Muscle of leg (tissue), 16 donors: ENCODE data around the gene ERV3-1. TPM values are rescaled to one million over a fixed set of nuclear protein-coding genes. Genes with fewer than 3 reads are reported as not detected.
"Not testable (repeated sequence)": the region's sequence is repeated elsewhere in the genome, so short reads cannot be mapped to it uniquely, and the experiment has no call there.

ENCODE experiments used
- DNase-seq: peaks from one replicate; pipeline ENCODE4 v3.0.0; 2013
- H3K27ac ChIP-seq: one replicate; pipeline ENCODE4 v1.5.1; 2013; ENCODE audit warnings: mild to moderate bottlenecking, low read length, control low read depth
- H3K27me3 ChIP-seq: one replicate; pipeline ENCODE4 v1.6.1; 2013; ENCODE audit warnings: low read length; ENCODE audit not compliant: control insufficient read depth, insufficient read depth
- H3K36me3 ChIP-seq: one replicate; pipeline ENCODE4 v1.6.1; 2013; ENCODE audit warnings: low read length; ENCODE audit not compliant: control insufficient read depth, insufficient read depth
- H3K4me1 ChIP-seq: one replicate; pipeline ENCODE4 v1.6.1; 2013; ENCODE audit warnings: low read length; ENCODE audit not compliant: control insufficient read depth, insufficient read depth
- H3K4me3 ChIP-seq: one replicate; pipeline ENCODE4 v1.5.1; 2013; ENCODE audit warnings: low read length, control low read depth
- H3K9me3 ChIP-seq: replicated peaks from 2 replicates; pipeline ENCODE4 v1.6.1; 2013; ENCODE audit warnings: low read depth, low read length; ENCODE audit not compliant: control insufficient read depth
- WGBS: methylation state at CpG from one replicate; pipeline ENCODE4 v1.1.5; 2013; ENCODE audit warnings: missing lambda C conversion rate; ENCODE audit not compliant: insufficient coverage; 5-methylcytosine and 5-hydroxymethylcytosine counted together
- long read RNA-seq, 11 donors: transcript quantifications; one replicate each; lab custom pipeline, GENCODE V29; 2026
- polyA plus RNA-seq, 8 donors: library from polyadenylated mRNA; unstranded; fragments of 120-200 nt; gene quantifications; one replicate each; pipeline versions ENCODE4 v1.2.1 to v1.2.3, GENCODE V29; 2013; ENCODE audit warnings: inconsistent platforms in 1 of 8, low replicate concordance in 1 of 8; ENCODE audit not compliant: insufficient read length in 8 of 8, insufficient read depth in 1 of 8
- total RNA-seq: library from RNA; stranded (reverse); fragments of 120-200 nt; gene quantifications from one replicate; pipeline ENCODE4 v1.2.4, GENCODE V29; 2013

Gene ERV3-1, protein sequence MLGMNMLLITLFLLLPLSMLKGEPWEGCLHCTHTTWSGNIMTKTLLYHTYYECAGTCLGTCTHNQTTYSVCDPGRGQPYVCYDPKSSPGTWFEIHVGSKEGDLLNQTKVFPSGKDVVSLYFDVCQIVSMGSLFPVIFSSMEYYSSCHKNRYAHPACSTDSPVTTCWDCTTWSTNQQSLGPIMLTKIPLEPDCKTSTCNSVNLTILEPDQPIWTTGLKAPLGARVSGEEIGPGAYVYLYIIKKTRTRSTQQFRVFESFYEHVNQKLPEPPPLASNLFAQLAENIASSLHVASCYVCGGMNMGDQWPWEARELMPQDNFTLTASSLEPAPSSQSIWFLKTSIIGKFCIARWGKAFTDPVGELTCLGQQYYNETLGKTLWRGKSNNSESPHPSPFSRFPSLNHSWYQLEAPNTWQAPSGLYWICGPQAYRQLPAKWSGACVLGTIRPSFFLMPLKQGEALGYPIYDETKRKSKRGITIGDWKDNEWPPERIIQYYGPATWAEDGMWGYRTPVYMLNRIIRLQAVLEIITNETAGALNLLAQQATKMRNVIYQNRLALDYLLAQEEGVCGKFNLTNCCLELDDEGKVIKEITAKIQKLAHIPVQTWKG
- total RNA-seq (13.4 TPM), polyA plus RNA-seq (10 to 100 TPM in 5 of 8 donors, 1 to 10 TPM in 3; 7.5 to 24.6 (median 10.2) TPM)
- long read RNA-seq, donor 1, result 0 reads
- long read RNA-seq, donor 2, result 0 reads
- long read RNA-seq, donor 3, transcript ERV3-1-201 (2 exons, 2,719 nt), result major isoform, 5 of 5 reads
- long read RNA-seq, donor 3, partial matches to known transcripts, result 0 of 5 reads
- long read RNA-seq, donor 3, other reads (novel, unspliced or antisense), result 0 of 5 reads
- long read RNA-seq, donor 4, partial matches to known transcripts, result 0 of 3 reads
- long read RNA-seq, donor 4, other reads (novel, unspliced or antisense), result 0 of 3 reads
- long read RNA-seq, donor 5, partial matches to known transcripts, result 0 of 4 reads
- long read RNA-seq, donor 5, other reads (novel, unspliced or antisense), result 0 of 4 reads
- long read RNA-seq, donor 6, transcript ERV3-1-201 (2 exons, 2,719 nt), result major isoform, 7 of 7 reads
- long read RNA-seq, donor 6, partial matches to known transcripts, result 0 of 7 reads
- long read RNA-seq, donor 6, other reads (novel, unspliced or antisense), result 0 of 7 reads
- long read RNA-seq, donor 7, partial matches to known transcripts, result 0 of 5 reads
- long read RNA-seq, donor 7, other reads (novel, unspliced or antisense), result 0 of 5 reads
- long read RNA-seq, donor 8, partial matches to known transcripts, result 0 of 2 reads
- long read RNA-seq, donor 8, other reads (novel, unspliced or antisense), result 0 of 2 reads
- long read RNA-seq, donor 9, partial matches to known transcripts, result 0 of 1 reads
- long read RNA-seq, donor 9, other reads (novel, unspliced or antisense), result 0 of 1 reads
- long read RNA-seq, donor 10, transcript ERV3-1-201 (2 exons, 2,719 nt), result major isoform, 6 of 7 reads
- long read RNA-seq, donor 10, partial matches to known transcripts, result 0 of 7 reads
- long read RNA-seq, donor 10, other reads (novel, unspliced or antisense), result 0 of 7 reads
- long read RNA-seq, donor 11, transcript ERV3-1-201 (2 exons, 2,719 nt), result major isoform, 5 of 5 reads
- long read RNA-seq, donor 11, partial matches to known transcripts, result 0 of 5 reads
- long read RNA-seq, donor 11, other reads (novel, unspliced or antisense), result 0 of 5 reads

DNA sequence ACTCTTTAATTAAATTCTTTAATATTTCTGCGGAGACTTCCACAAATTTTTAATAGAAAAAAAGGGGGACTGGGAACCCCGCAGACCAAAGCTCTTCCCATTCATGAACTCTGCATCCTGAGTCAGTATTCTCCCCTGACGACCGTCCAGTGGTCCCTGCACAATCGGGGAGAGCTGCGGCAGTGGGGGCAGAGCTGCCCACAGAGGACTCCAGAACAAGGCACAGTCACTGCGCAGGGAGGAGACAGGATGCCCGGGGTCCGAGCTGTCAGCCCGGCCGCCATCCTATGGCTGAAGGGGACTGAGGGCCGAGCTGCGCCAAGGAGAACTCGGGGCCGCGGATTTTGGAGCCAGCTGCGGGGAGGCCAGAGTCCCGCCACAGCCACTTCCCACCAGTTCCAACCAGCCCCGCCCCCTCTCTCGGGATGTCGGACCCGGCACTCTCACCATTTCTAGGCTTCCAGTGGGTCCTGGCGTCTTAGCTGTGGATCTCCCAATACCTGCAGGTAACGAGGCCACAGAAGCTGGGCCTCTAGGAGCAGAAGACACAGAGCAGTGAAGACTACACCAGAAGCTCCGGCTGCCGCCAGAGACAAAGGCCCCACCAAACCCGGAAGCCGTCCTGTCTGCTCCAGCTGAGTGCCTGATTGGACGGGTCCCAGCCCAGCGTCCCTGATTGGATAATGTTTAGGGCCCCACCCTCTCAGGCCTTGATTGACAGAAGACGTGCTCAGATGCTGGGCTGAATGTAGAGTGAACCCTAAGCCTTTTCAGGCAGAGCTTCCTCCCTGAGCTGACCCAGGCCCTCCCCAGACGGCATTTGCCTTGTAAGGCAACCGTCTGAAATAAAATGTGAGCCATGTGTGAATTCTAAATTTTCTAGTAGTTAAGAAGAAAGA lies at the start of gene ERV3-1:
TSS of gene ERV3-1 (minus strand) at position 594 of the 899 bp plus-strand sequence. CDS start 13,661 bp downstream, outside the sequence.
- 1% methylated on average over 24 of the region's 33 CpGs for WGBS
- Histone ChIP-seq H3K36me3 (peaks cover 8% of the 10 kb centered on the region), H3K4me3 (peak within 1 kb of the TSS; percentile 84), H3K27ac (peak within 1 kb of the TSS; percentile 94), H3K27me3 (no peaks in the 10 kb centered on the region), H3K4me1 (peaks cover 2% of the 10 kb centered on the region), H3K9me3 (peaks cover 9% of the 10 kb centered on the region)
- peak; percentile 99 for DNase-seq

DNA sequence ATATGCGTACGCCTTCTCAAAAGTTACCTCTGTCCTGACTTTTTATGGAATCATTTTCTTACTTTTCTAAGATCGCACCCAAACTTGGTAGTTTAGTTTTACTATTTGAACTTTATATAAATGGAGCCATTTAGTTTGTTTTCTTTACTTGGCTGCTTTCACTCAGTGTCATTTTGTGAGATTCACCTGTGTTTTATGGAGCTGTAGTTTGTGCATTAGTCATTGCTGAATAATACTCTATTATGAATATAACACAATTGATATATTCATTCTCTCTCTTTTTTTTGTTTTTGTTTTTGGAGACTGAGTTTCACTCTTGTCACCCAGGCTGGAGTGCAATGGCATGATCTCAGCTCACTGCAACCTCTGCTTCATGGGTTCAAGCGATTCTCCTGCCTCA lies 49.3 kb upstream of the ERV3-1 start:
- H3K4me1 ChIP-seq, H3K27ac ChIP-seq, H3K36me3 ChIP-seq, H3K4me3 ChIP-seq, DNase-seq, H3K9me3 ChIP-seq, H3K27me3 ChIP-seq: not testable (repeated sequence)
- no CpG with 5 or more reads among the region's 4 CpGs for WGBS

DNA sequence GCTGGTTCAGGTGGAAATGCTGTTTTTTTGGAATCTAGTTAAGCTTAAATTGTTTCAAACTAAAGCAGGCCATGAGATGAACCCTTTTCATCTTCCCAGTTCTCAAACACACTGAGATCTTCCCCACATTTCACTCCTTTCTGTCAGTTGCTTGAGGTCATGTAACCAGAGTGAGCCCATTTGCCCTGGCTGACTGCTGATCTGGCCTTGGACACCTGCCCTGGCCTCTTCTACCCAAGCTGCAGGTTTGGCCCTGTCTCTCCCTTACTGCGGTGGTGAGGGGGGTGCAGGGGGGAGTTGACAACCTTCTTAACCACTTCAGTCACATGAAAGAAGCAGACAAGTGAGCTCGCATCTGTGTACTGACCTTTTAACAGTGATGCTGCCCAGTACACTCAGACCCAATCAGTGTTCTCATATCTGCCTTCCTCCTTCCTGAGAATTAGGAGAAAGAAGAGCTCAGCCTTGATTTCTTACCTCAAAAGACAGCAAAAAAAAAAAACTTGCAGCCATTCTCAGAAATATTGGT lies 48.0 kb upstream of the ERV3-1 start:
- not testable (repeated sequence) for H3K27me3 ChIP-seq, H3K27ac ChIP-seq, H3K36me3 ChIP-seq

DNA sequence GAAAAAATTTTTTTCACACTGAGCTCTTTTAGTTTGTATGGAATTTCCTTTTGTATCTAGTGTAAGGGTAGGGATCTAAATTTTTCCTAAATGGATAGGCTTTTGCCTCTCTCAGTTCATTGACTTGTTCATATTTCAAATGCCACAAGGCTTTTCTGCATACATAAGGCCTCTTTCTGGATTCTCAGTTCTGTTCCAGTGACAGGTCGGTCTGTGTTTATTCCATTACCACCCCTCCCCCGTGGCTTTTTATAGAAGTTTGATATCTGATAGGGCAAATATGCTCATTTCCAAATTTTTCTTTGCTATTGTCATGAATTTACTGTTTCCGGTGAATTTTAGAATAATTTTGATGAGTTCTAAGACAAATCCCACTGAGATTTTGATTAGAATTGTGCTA lies 45.2 kb upstream of the ERV3-1 start:
- not testable (repeated sequence) for DNase-seq, H3K4me1 ChIP-seq, H3K27me3 ChIP-seq, H3K36me3 ChIP-seq, H3K4me3 ChIP-seq, H3K27ac ChIP-seq, H3K9me3 ChIP-seq
- no CpG with 5 or more reads among the region's 3 CpGs for WGBS

More for the DNA sequence above, 48.0 kb upstream of the ERV3-1 start:
- WGBS, result no CpG with 5 or more reads among the region's 2 CpGs
- H3K9me3 ChIP-seq, DNase-seq, H3K4me1 ChIP-seq, H3K4me3 ChIP-seq: not testable (repeated sequence)

DNA sequence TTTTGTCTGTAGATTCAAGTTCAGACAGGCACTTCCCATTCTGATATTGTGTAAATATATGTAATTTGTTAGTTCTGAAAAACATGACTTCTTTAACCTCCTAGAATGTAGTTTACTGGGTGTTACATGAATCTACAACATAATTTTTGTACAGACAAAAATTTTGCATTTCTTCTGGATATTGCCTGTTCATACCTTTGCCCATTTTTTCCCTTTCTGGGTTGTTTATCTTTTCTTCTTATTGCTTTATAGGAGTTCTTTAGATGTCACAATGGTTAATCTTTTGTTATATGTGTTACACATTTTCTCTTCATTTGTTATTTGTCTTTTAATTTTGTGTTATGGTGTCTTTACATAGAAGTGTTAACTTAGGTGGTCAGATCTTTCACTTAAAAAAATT lies 44.7 kb upstream of the ERV3-1 start:
- not testable (repeated sequence) for H3K4me1 ChIP-seq, H3K36me3 ChIP-seq, H3K9me3 ChIP-seq, H3K27me3 ChIP-seq, H3K4me3 ChIP-seq, H3K27ac ChIP-seq, DNase-seq

DNA sequence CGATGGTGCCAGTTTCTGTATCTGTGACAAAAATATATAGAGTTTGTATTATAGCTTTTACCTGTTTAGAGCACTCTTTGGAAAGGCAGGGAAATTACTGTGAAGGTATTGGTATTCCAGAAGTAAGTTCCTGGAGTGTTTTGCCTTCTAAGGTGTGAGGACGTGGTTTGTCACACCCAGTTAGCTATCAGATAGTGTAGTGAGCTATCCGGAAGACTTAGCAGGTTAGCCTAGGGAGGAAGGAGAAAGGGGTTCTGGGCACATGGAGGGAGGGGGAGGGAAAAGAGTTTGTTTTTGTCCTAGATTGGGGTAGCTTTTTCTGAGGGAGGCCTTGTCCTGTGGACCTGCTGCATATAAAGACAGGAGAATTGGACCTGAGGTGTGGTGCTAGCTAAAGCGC lies 39.8 kb upstream of the ERV3-1 start:
- H3K9me3 ChIP-seq, H3K27me3 ChIP-seq, H3K4me3 ChIP-seq, H3K36me3 ChIP-seq, H3K4me1 ChIP-seq, H3K27ac ChIP-seq, DNase-seq: not testable (repeated sequence)
- WGBS, result 100% methylated on average over 1 of the region's 4 CpGs

DNA sequence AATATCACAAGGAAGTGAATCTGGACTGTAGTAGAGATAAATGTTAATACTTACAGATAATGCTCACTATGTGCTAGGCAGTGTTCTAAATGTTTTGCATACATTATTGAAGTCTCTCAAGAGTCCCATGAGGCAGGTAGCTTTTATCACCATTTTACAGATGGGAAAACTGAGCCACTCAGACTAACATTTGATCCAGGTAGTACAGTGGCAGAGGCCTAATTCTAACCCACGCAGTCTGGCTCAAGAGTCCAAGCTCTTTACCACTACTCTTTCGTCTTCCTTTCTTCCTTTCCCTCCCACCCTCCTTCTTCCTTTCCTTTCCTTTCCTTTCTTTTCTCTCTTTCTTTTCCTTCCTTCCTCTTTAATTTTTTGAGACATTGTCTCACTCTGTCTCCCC lies 39.1 kb upstream of the ERV3-1 start:
- not testable (repeated sequence) for H3K27ac ChIP-seq, H3K9me3 ChIP-seq, H3K27me3 ChIP-seq, H3K4me3 ChIP-seq, H3K36me3 ChIP-seq, DNase-seq, H3K4me1 ChIP-seq
- 100% methylated on average over 2 of the region's 2 CpGs for WGBS

DNA sequence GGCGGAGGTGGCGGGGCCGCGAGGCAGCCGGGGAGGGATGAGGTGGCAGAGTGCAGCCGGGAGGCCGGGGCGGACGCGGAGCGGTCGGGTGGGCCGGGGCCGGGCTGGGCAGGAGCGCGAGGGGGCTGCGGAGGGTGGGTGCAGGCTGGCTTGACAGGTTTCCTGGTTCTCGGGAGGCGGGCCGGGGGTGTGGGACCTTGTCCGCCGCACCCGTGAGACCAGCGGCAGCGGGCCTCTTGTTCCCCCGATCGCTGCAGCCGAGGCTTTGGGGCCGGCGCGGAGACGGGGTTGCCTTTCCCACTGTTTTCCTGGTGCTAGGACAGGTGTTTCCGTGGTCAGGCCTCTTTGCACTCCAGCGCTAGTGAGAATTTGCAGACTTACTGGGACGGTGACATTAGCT lies 32.3 kb upstream of the ERV3-1 start:
- peak overlapping the region; percentile 59 for H3K27ac ChIP-seq

More for the DNA sequence above, 32.3 kb upstream of the ERV3-1 start:
- under 1% methylated on average over 29 of the region's 35 CpGs for WGBS
- peak; percentile 42 for DNase-seq
- not testable (repeated sequence) for H3K27me3 ChIP-seq, H3K4me1 ChIP-seq, H3K36me3 ChIP-seq, H3K9me3 ChIP-seq
- peak overlapping the region; percentile 42 for H3K4me3 ChIP-seq
